NOMO-1 (cell line): ENCODE measurements around the gene KXD1.
"Not testable (repeated sequence)": the region's sequence is repeated elsewhere in the genome, so short reads cannot be mapped to it uniquely, and the experiment has no call there.

Source experiments
- DNase-seq, 2 experiments: peaks; one replicate each; lab custom pipeline; 2025; ENCODE audit not compliant: unreplicated experiment in 2 of 2; lab: John Stamatoyannopoulos, UW

KXD1 gene

GRCh38 chr19:18533058-18533457, 24.6 kb upstream of the KXD1 start:
- DNase-seq = no peak

DNA sequence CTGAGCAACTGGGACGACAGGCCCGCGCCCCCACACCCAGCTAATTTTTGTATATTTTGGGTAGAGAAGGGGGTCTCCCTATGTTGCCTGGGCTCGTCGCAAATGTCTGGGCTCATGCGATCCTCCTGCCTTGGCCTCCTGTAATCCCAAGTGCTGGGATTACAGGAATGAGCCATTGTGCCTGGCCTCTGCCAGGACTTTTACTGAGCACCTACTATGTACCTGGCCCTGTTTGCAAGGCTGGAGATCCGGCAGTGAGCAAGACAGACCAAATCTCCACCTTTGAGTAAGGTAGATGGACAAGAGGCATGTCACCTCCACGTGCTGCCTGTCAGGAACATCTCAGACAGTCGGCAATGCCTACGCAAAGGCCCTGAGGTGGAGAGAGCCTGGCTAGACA, 21.2 kb upstream of the KXD1 start:
- DNase-seq = no peak

GRCh38 chr19:18537431-18537830, 20.2 kb upstream of the KXD1 start:
- no peak for DNase-seq

DNA sequence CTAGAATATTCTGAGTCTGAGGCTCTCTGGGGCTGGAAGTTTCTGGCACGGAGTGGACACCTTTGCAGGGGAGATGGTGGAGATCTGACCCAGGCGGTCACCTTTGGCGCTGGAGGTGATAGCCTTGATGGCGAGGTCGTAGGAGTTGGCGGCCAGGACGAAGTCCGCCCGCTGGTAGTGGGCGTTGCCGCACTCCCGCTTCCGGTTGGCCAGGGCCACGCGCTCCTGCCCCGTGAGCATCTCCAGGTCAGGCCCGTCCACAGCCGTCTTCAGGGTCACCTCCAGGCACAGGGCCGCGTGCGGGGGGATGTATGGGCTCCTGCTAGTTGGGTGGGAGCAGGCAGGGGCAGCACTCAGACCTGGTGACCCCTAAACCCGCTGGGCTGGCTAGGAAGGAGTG, 19.6 kb upstream of the KXD1 start:
- no peak for DNase-seq

- DNase-seq = no peak
These were observed 18.3 kb upstream of the KXD1 start for GRCh38 chr19:18539372-18539771.

DNA sequence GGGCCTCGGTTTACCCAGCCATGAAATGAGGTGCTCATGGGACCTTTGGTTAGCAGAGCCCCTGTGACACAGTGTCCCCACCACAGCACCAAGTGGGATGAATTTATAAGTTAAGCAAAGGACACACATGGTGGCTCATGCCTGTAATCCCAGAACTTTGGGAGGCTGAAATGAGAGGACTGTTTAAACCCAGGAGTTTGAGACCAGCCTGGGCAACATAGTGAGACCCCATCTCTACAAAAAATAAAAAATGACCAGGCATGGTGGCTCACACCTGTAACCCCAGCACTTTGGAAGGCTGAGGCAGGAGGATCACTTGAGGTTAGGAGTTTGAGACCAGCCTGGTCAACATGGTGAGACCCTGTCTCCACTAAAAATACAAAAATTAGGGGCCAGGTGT, 17.5 kb upstream of the KXD1 start:
- not testable (repeated sequence) for DNase-seq

GRCh38 chr19:18541258-18541991, 16.2 kb upstream of the KXD1 start:
- DNase-seq = no peak

DNA sequence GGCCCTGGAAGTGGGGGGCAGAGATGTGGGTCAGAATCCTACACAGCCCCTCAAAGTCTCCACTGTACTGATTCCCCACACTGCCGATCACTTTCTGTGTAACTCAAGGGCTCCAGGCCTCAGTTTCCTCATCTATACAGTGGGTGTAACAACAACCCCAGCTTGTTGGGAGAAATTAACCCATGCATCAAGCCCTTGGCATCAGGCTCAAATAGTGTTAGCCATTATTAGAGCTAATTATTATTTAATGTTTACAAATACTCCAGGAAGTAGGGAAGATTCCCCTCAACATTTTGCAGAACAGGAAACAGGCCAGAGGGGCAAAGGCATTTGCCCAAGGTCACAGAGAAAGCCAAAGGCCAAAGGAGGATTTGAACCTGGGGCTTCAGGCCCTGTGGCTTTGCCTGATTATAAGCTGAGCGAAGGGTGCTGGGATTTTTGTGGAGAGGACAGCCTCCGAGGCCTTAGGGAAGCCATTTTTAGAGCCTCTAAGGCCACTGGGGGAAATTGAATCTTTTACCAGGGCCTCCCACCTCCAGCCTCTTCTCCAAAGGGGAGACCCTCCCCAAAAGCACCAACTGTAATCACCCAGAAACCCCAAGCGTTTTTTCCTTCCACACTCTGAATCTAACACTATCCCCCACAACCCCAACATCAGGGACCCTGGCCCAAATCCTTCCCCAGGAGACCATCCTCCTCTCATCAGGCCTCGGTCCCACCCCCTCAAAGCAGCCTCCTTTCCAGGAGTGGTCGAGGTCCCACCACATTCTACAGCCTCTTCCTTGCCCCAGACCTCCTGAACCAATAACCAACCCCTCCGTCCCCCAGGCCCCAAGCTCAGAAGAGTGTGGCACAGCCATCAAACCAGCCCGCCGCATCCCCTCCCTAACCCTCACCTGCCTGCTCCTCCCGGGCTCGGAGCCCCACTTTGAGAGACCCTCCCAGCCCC, 15.4 kb upstream of the KXD1 start:
- DNase-seq = no peak

DNA sequence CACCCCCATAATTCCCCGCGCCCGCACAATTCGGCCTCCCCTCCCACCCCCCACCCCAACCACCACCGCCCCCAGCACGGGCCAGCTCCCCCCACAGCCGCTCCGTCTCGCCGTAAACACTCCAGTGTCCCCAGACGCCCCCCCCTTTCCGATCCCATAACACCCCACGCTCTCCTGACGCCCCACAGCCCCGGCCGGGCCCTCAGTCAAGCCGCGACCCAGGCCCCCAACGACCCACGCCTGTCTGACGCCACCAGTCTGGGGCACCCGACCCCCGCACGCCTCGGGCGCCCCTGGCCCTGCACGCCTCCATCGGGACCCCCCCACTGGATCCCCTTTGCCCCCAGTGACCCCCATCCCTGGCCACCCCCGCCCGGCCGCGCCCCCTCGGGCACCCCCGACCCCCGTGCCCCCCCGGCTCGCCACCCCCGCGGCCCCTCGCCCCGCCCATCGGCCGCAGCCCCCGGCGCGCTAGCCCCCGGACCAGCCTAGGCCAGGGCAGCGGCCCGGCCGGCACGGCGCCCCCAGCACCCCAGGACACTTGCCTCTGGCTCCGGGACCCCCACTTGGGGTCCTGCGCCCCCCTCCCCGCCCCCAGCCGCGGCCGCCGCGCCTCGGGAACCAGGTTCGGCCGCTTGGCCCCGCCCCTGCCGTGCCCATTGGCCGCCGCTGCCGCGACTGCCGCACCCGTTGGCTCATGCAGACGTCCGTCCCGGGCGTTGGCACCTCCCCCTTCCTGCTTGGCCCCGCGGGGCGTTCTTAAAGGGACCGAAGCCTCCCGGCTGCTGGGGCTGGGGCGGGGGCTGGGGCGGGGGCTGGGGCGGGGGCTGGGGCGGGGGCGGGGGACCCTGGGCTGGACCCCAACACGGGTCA, 14.5 kb upstream of the KXD1 start, which contains the start of gene FKBP8:
Gene FKBP8 (minus strand): TSS at position 633 of the 873 bp plus-strand sequence. CDS start 1,603 bp downstream, outside the sequence.
- DNase-seq = peak; percentile 83 to 93

DNA sequence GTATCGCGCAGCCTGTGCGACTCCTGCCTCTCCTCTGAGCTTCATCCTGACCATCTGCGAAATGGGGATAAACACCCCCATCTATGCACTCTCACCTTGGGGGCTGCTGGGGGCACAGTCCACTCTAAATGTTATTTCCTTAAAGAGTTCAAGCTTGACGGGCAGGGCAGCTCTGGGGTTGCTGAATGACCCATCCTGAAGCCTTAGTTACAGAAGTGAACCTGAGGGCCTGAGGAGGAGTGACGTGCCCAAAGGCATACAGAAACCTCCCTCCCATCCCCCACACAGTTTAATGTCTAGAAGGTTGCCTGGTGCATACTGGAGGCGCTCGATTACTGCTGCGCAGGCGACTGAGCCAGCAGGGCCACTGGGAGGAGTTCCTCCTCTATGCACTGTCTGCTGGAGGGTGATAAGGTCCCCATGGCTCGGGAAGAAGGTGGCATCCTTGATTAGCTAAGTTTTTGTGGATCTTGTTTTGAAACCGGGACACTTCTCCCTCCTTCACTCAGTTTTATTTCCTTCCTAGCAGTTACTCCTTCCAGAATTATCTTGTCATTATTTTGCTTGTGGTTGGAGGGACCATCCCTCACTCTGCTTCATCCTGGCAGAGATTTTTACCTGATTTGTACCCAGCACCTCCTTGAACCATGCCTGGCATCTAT, 13.7 kb upstream of the KXD1 start:
- DNase-seq = peak; percentile 83 to 96

GRCh38 chr19:18551631-18552030, 6.0 kb upstream of the KXD1 start:
- DNase-seq = no peak

GRCh38 chr19:18558202-18558555, 509 bp downstream of the KXD1 start:
- DNase-seq = no peak

GRCh38 chr19:18558604-18559003, 934 bp downstream of the KXD1 start:
- DNase-seq = no peak

DNA sequence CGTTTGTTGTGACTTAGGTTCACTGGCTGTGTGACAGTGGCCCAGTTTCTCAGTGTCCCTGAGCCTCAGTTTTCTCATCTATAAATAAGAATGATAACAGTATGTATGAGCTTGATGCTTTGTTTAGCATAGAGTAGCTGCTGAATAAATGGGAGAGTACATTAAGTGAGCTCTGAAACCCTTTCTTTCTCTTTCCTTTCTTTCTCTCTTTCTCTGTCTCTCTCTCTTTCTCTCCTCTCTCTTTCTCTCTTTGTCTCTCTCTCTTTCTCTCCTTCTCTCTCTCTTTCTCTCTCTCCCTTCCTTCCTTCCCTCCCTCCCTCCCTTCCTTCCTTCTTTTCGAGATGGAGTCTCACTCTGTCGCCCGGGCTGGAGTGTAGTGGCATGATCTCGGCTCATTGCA, 2.0 kb downstream of the KXD1 start:
- DNase-seq = no peak

DNA sequence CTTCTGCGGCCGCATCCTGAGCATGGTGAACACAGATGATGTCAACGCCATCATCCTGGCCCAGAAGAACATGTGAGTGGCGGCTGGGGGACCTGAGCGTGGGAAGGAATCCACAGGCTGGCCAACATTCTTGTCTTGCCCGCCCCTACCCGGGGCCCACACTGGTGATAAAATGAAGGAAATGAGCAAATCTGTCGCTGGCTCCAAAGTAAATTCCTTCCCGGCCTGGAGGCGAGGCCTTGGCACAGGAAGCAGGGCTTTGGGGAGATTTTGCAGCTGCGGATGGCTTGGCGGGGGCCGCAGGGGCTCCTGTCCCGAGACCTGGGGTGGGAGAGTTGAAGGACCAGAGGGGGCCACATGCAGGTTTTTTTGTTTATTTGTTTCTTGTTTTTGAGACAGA, 4.4 kb downstream of the KXD1 start:
- DNase-seq = no peak

DNA sequence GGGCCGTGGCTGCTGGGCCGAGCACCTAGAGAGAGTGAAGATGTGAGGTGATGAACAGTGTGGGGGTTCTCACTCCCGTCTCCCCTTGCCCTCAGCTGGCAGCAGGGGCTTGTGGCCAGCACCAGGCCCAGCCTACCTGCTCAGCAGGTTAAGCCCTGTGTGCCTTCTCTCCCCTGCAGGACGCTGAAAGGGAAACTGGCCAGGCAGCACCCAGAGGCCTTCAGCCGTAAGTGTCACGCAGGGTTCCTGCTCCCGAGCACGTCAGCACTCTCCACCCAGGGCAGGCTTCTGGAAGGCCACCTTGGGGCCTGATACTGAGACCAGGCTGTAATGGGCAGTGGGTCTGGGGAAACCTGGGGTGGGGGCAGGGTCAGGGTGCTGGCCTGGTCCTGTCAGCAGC, 9.3 kb downstream of the KXD1 start:
- no peak for DNase-seq

GRCh38 chr19:18568367-18568766, 10.7 kb downstream of the KXD1 start:
- no peak for DNase-seq

DNA sequence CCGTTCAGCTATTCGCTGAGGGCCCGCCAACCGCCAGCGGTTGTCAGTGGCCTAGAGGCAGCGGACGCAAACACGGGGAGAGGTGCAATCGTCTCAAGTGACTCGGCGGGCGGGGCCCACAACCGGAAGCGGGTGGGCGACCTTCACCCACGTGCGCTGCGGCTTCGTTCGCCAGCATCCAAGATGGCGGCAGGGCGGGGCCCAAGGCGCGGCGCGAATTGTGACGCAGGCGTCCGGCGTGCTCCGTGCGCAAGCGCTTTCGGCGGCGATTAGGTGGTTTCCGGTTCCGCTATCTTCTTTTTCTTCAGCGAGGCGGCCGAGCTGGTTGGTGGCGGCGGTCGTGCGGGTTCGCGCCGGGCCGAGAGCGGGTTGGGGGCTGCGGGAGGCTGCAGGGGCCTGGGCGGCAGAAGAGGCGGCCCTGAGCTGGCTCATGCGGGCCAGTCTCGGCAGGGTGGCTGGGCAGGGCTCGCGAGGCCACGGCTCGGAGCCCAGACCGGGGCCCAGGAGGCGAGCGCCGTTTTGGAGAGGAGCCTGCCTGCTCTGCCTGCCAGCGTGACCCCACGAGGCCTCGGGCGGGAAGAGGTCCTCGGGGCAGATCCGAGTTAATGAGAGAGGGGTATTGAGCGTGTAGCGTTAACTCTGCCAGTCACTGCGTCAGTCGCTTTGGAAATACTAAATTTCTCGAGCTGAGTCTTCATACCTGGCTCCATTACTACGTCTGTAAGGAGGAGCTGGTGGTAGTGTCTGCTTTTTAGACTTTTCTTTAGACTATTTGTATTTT, 14.1 kb downstream of the KXD1 start, which contains the start of gene UBA52:
Gene UBA52 (plus strand): TSS at position 294 of the 781 bp plus-strand sequence. CDS start 1,444 bp downstream, outside the sequence.
- DNase-seq = peak; percentile 98

GRCh38 chr19:18574691-18575291, 17.1 kb downstream of the KXD1 start:
- DNase-seq = no peak
